Measurements from ENCODE around the gene RFC2. TPM values are rescaled to one million over a fixed set of nuclear protein-coding genes. Genes with fewer than 3 reads are reported as not detected.
"Not testable (repeated sequence)": the region's sequence is repeated elsewhere in the genome, so short reads cannot be mapped to it uniquely, and the experiment has no call there.

The RFC2 gene
- total and polyA plus RNA-seq, 5 experiments from 2014 or later, result 15.6 to 26.1 (median 20.3) TPM

GRCh38 chr7:74255461-74255860 lies 1.3 kb upstream of the RFC2 start:
- peak overlapping the region; percentile 60 to 98 (median 93) for H3K4me3 Mint-ChIP-seq
- H3K4me1 Mint-ChIP-seq, result peaks cover 4 to 36% (median 25%) of the 10 kb centered on the region in 4 donors
- not testable (repeated sequence) for DNase-seq, H3K9me3 Mint-ChIP-seq, H3K27me3 Mint-ChIP-seq, ATAC-seq
- POLR2A ChIA-PET, result interaction anchor here (0.6 kb wide), 1 partner anchor 1176 kb away, joined by 6 read pairs; no protein-coding TSS in a partner anchor
- H3K27ac Mint-ChIP-seq, result peak overlapping the region in 9 of 10 donors; percentile 76 to 98 (median 95)
- H3K36me3 Mint-ChIP-seq, result peaks cover 0 to 11% (median 2%) of the 10 kb centered on the region in 3 donors

- Mint-ChIP-seq H3K4me3 (peak overlapping the region; percentile 90 to 98 (median 94)), H3K4me1 (peaks cover 6 to 38% (median 28%) of the 10 kb centered on the region in 4 donors), H3K27ac (peak overlapping the region; percentile 91 to 98 (median 96)), H3K27me3 (no peaks in the 10 kb centered on the region), H3K9me3 (peaks cover 0 to 3% (median 0%) of the 10 kb centered on the region in 9 donors), H3K36me3 (peaks cover 0 to 15% (median 2%) of the 10 kb centered on the region in 3 donors)
- no peak for ATAC-seq
- DNase-seq, result no peak
- POLR2A ChIA-PET, result interaction anchor here (0.8 to 1.0 kb wide), 2 partner anchors 71 to 79 kb away, joined by 3 read pairs; no protein-coding TSS in a partner anchor
Measured at GRCh38 chr7:74254858-74255379, 720 bp upstream of the RFC2 start.

- ATAC-seq (peak; percentile 6 to 13), DNase-seq (no peak)
- POLR2A ChIA-PET, result no interaction called here
- Mint-ChIP-seq H3K27me3 (no peaks in the 10 kb centered on the region), H3K27ac (peak overlapping the region; percentile 91 to 98 (median 96)), H3K4me3 (peak overlapping the region; percentile 90 to 98 (median 94)), H3K36me3 (peaks cover 0 to 25% (median 5%) of the 10 kb centered on the region in 3 donors), H3K4me1 (peaks cover 6 to 38% (median 29%) of the 10 kb centered on the region in 4 donors), H3K9me3 (peaks cover 0 to 3% (median 0%) of the 10 kb centered on the region in 9 donors)
Measured at GRCh38 chr7:74253835-74254128, 417 bp downstream of the RFC2 start.

- Mint-ChIP-seq H3K4me3 (peak overlapping the region; percentile 90 to 98 (median 94)), H3K9me3 (peaks cover 0 to 3% (median 0%) of the 10 kb centered on the region in 9 donors), H3K27ac (peak overlapping the region in 9 of 10 donors; percentile 69 to 98 (median 95)), H3K36me3 (peaks cover 0 to 29% (median 7%) of the 10 kb centered on the region in 3 donors), H3K27me3 (no peaks in the 10 kb centered on the region), H3K4me1 (peaks cover 6 to 38% (median 29%) of the 10 kb centered on the region in 4 donors)
- no peak for DNase-seq
- no peak for ATAC-seq
- POLR2A ChIA-PET, result interaction anchor here (1.2 kb wide), 1 partner anchor 557 kb away, joined by 3 read pairs; no protein-coding TSS in a partner anchor
Measured at GRCh38 chr7:74253331-74253730, 868 bp downstream of the RFC2 start.

- H3K27me3 Mint-ChIP-seq, result no peaks in the 10 kb centered on the region
- peaks cover 0 to 3% (median 0%) of the 10 kb centered on the region in 9 donors for H3K9me3 Mint-ChIP-seq
- DNase-seq (no peak), ATAC-seq (no peak)
- peaks cover 6 to 38% (median 29%) of the 10 kb centered on the region in 4 donors for H3K4me1 Mint-ChIP-seq
- peak overlapping the region in 6 of 10 donors; percentile 25 to 85 (median 48) for H3K27ac Mint-ChIP-seq
- H3K4me3 Mint-ChIP-seq, result peak overlapping the region in 9 of 10 donors; percentile 49 to 98 (median 62)
- H3K36me3 Mint-ChIP-seq, result peaks cover 0 to 33% (median 10%) of the 10 kb centered on the region in 3 donors
- POLR2A ChIA-PET, result interaction anchor here (0.5 to 1.2 kb wide), 4 partner anchors 79 to 557 kb away, joined by 3 to 6 read pairs (median 3); partner anchors contain the start of gene EIF4H
Measured at GRCh38 chr7:74252893-74253292, 1.3 kb downstream of the RFC2 start.

- H3K4me3 Mint-ChIP-seq, POLR2A ChIA-PET, DNase-seq, H3K27me3 Mint-ChIP-seq, ATAC-seq, H3K9me3 Mint-ChIP-seq: not testable (repeated sequence)
- peaks cover 0 to 66% (median 18%) of the 10 kb centered on the region in 3 donors for H3K36me3 Mint-ChIP-seq
- H3K27ac Mint-ChIP-seq, result peak overlapping the region in 1 of 10 donors; percentile 46
- H3K4me1 Mint-ChIP-seq, result peaks cover 3 to 21% (median 15%) of the 10 kb centered on the region in 4 donors
Measured at GRCh38 chr7:74249058-74249457, 5.1 kb downstream of the RFC2 start.

GRCh38 chr7:74248156-74248555 lies 6.0 kb downstream of the RFC2 start:
- ATAC-seq (no peak), DNase-seq (no peak)
- H3K4me3 Mint-ChIP-seq, result no peak overlapping the region
- peaks cover 3 to 18% (median 11%) of the 10 kb centered on the region in 4 donors for H3K4me1 Mint-ChIP-seq
- H3K36me3 Mint-ChIP-seq, result peaks cover 0 to 73% (median 23%) of the 10 kb centered on the region in 3 donors
- POLR2A ChIA-PET, result interaction anchor here (0.5 kb wide), 1 partner anchor 119 kb away, joined by 3 read pairs; no protein-coding TSS in a partner anchor
- H3K27me3 Mint-ChIP-seq, result no peaks in the 10 kb centered on the region
- H3K9me3 Mint-ChIP-seq, result no peaks in the 10 kb centered on the region
- peak overlapping the region in 1 of 10 donors; percentile 19 for H3K27ac Mint-ChIP-seq

- Mint-ChIP-seq H3K4me1 (peaks cover 3 to 22% (median 7%) of the 10 kb centered on the region in 4 donors), H3K27me3 (no peaks in the 10 kb centered on the region), H3K27ac (peak overlapping the region in 1 of 10 donors; percentile 59), H3K9me3 (no peaks in the 10 kb centered on the region), H3K4me3 (no peak overlapping the region), H3K36me3 (peaks cover 4 to 84% (median 25%) of the 10 kb centered on the region in 3 donors)
- ATAC-seq (no peak), DNase-seq (no peak)
- POLR2A ChIA-PET, result interaction anchor here (0.7 kb wide), 1 partner anchor 22 kb away, joined by 4 read pairs; no protein-coding TSS in a partner anchor
Measured at GRCh38 chr7:74246497-74246896, 7.7 kb downstream of the RFC2 start.

- DNase-seq (no peak), ATAC-seq (no peak)
- H3K9me3 Mint-ChIP-seq, result no peaks in the 10 kb centered on the region
- H3K27ac Mint-ChIP-seq, result peak overlapping the region in 1 of 10 donors; percentile 34
- peak overlapping the region in 2 of 10 donors; percentile 14 to 66 for H3K4me3 Mint-ChIP-seq
- H3K4me1 Mint-ChIP-seq, result peaks cover 0 to 23% (median 3%) of the 10 kb centered on the region in 4 donors
- H3K36me3 Mint-ChIP-seq, result peaks cover 4 to 82% (median 25%) of the 10 kb centered on the region in 3 donors
- H3K27me3 Mint-ChIP-seq, result no peaks in the 10 kb centered on the region
- POLR2A ChIA-PET, result interaction anchor here (0.8 kb wide), 1 partner anchor 8 kb away, joined by 3 read pairs; no protein-coding TSS in a partner anchor
Measured at GRCh38 chr7:74242122-74242443, 12.1 kb downstream of the RFC2 start.

- POLR2A ChIA-PET, result no interaction called here
- ATAC-seq (no peak), DNase-seq (no peak)
- H3K27me3 Mint-ChIP-seq, result no peaks in the 10 kb centered on the region
- H3K27ac Mint-ChIP-seq, result no peak overlapping the region
- peaks cover 4 to 81% (median 22%) of the 10 kb centered on the region in 3 donors for H3K36me3 Mint-ChIP-seq
- H3K4me3 Mint-ChIP-seq, result no peak overlapping the region
- H3K9me3 Mint-ChIP-seq, result no peaks in the 10 kb centered on the region
- peaks cover 0 to 28% (median 3%) of the 10 kb centered on the region in 4 donors for H3K4me1 Mint-ChIP-seq
Measured at GRCh38 chr7:74240482-74240881, 13.7 kb downstream of the RFC2 start.

- ATAC-seq (no peak), DNase-seq (no peak)
- POLR2A ChIA-PET, result no interaction called here
- Mint-ChIP-seq H3K4me3 (no peak overlapping the region), H3K27ac (peak overlapping the region in 1 of 10 donors; percentile 71), H3K27me3 (no peaks in the 10 kb centered on the region), H3K9me3 (no peaks in the 10 kb centered on the region), H3K36me3 (peaks cover 0 to 80% (median 15%) of the 10 kb centered on the region in 3 donors), H3K4me1 (peaks cover 0 to 27% (median 2%) of the 10 kb centered on the region in 4 donors)
Measured at GRCh38 chr7:74236284-74236683, 17.9 kb downstream of the RFC2 start.

GRCh38 chr7:74235518-74236268 lies 18.5 kb downstream of the RFC2 start:
- Mint-ChIP-seq H3K27ac (peak overlapping the region in 2 of 10 donors; percentile 5 to 19), H3K36me3 (peaks cover 0 to 82% (median 18%) of the 10 kb centered on the region in 3 donors), H3K9me3 (no peaks in the 10 kb centered on the region), H3K27me3 (no peaks in the 10 kb centered on the region), H3K4me1 (peaks cover 0 to 29% (median 1%) of the 10 kb centered on the region in 4 donors), H3K4me3 (no peak overlapping the region)
- ATAC-seq, result no peak
- no peak for DNase-seq
- POLR2A ChIA-PET, result no interaction called here
